ENCODE results near the gene PLXNA1. TPM values are rescaled to one million over a fixed set of nuclear protein-coding genes. Genes with fewer than 3 reads are reported as not detected.
A peak's percentile ranks its signal among the peaks of the same experiment; 100 is the strongest.

The PLXNA1 gene
- total RNA-seq, 1 donor from 2014 or later = 14.1 TPM

DNA sequence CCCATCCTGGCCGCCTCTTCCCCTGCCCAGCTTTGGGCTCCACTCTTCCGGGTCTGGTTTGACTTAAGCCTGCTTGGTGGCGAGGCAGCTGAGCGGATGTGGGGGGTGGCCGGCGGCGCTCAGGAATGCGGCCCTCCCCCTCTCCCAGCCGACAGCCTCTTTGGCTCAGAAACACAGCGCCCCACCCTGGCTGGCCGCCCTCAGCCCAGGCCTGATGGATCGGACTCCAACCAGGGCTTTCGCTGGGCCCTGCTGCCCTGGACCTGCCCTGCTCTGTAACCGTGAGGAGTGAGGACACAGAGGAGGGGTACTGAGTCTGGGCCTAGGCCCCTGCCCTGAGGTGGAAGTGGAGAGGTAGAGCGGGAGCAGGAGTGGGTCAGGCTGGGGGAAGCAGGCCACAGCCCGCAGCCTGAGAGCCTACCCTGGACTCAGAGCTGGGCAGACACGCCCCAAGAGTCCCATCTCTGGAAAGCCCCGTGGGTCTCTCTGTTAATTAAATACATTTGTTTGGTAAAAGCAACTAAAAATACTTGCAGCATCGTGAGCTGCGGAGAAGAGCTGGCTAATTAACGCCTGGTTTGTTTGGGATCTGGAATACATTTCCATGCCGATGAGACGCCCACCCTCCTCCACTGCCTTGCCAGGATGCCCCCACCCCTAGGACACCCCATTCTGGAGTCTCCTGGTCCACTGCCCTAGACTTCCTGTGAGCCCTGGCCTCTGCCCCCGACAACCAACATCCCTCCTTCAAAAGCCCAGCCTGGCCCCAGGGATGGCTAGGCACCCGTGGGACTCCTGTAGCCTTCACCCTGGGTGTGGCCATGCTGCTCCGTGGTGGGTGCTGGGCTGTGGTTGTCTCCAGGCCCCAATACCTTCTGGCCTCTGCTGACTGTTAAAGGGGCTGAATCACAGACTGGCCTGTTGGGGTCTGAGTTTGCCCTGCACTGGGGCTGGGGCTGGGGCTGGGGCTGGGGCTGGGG lies 19.6 kb downstream of the PLXNA1 start:
- DNase-seq (ENCODE audit: low read depth in 2 of 2) = peak; percentile 65 to 84

- DNase-seq (ENCODE audit: low read depth in 2 of 2) = no peak
Observed at GRCh38 chr3:127003175-127003555, 20.2 kb downstream of the PLXNA1 start.

GRCh38 chr3:127003601-127004280 lies 20.8 kb downstream of the PLXNA1 start:
- DNase-seq (ENCODE audit: low read depth in 2 of 2) = no peak

DNA sequence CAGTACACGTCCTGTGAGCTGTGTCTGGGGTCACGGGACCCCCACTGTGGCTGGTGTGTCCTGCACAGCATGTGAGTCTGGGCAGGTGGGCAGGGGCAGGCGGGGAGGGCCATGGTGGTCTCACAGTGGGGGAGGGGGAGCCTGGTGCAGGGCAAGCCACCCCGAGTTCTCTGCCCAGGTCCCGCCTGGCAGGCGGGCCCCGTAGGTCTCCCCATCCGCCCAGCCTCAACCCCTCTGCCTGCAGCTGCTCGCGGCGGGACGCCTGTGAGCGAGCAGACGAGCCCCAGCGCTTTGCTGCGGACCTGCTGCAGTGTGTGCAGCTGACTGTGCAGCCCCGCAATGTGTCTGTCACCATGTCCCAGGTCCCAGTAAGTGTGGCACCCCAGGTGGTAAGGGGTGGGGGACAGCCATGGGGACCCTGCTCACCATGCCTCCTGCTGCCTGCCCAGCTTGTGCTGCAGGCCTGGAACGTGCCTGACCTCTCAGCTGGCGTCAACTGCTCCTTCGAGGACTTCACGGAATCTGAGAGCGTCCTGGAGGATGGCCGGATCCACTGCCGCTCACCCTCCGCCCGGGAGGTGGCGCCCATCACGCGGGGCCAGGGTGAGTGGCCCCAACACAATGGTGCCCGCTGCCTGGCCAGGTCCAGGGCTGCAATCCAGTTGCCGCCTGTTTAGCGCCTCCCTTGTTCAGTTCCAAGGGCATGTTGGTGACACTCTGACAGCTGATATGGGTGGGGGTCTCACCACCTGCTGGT lies 21.9 kb downstream of the PLXNA1 start:
- no peak for DNase-seq (ENCODE audit: low read depth in 2 of 2)

- DNase-seq (ENCODE audit: low read depth in 2 of 2) = no peak
Observed at GRCh38 chr3:127005864-127006500, 23.1 kb downstream of the PLXNA1 start.

DNA sequence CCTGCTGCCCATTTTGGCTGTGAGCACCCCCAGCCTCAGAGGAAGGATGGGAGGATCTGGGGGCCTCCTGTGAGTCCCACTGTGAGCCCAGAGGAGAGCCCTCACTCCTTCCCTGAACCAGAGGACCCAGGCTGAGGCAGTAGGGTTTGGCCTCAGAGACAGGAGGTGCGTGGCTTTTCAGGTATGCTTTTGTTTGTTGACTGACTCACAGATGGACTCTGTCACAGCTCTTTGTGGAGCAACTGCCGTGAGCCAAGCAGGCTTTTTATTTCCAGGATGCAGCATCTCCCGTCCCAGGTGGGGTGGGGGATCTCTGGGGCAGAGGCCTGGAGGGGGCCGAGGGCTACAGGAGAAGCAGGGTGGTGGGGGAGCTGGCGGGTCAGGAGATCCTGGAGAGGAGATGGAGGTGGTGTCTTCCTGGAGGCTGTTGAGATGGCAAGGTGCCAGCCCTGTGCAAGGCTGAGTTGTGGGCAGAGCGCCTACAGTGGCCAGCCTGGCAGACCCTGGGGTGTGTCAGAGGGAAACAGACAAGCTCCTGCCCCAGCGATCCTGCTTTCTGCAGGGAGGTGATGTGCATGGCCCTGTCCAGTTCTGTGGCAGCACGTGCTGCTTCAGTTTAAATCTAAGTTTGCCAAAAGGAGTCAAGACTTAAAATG lies 24.0 kb downstream of the PLXNA1 start:
- no peak for DNase-seq (ENCODE audit: low read depth in 2 of 2)

- no peak for DNase-seq (ENCODE audit: low read depth in 2 of 2)
Observed at GRCh38 chr3:127008236-127008635, 25.3 kb downstream of the PLXNA1 start.

- no peak for DNase-seq (ENCODE audit: low read depth in 2 of 2)
Observed at GRCh38 chr3:127009531-127009930, 26.6 kb downstream of the PLXNA1 start.

- no peak for DNase-seq (ENCODE audit: low read depth in 2 of 2)
Observed at GRCh38 chr3:127011270-127011992, 28.5 kb downstream of the PLXNA1 start.

DNA sequence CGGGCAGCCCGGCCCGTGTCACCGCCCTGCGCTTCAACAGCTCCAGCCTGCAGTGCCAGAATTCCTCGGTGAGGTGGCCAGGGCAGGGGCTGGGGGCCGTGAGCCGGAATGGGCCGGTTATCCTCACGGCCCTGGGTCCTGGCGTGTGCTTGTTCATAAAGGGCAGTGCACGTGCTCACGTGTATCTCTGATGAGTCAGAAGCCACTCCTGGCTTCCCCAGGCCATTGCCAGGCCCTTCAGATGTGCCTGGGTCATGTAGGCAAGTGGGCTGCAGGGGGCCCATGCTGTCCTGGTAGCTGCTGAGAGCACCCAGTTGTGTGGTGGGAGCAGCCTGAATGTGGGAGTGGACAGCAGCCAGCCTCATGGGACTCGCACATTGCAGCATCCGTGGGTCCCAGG lies 29.2 kb downstream of the PLXNA1 start:
- DNase-seq (ENCODE audit: low read depth in 2 of 2) = no peak

- DNase-seq (ENCODE audit: low read depth in 2 of 2) = no peak
Observed at GRCh38 chr3:127013181-127013580, 30.3 kb downstream of the PLXNA1 start.

DNA sequence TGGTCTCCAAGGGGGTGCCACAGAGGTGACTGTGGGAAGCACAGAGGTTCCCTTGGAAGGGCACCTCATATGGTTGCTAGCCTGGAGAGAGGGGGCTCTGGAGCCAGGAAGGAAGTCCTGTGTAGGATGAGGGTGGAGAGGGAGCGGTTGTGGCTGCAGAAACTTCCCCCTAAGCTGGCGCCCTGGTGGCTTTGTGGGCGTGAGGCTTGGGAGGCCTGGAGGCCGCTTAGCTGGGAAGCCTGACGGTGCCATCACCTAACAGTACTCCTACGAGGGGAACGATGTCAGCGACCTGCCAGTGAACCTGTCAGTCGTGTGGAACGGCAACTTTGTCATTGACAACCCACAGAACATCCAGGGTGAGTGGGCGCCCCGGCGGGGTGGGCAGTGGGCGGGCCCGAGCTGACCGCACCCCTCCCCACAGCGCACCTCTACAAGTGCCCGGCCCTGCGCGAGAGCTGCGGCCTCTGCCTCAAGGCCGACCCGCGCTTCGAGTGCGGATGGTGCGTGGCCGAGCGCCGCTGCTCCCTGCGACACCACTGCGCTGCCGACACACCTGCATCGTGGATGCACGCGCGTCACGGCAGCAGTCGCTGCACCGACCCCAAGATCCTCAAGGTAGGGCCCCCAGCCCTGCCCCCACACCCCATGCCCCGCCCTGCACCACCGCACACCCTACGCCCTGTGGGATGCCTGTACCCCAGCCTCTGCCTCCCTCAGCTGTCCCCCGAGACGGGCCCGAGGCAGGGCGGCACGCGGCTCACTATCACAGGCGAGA lies 31.0 kb downstream of the PLXNA1 start:
- DNase-seq (ENCODE audit: low read depth in 2 of 2) = no peak

DNA sequence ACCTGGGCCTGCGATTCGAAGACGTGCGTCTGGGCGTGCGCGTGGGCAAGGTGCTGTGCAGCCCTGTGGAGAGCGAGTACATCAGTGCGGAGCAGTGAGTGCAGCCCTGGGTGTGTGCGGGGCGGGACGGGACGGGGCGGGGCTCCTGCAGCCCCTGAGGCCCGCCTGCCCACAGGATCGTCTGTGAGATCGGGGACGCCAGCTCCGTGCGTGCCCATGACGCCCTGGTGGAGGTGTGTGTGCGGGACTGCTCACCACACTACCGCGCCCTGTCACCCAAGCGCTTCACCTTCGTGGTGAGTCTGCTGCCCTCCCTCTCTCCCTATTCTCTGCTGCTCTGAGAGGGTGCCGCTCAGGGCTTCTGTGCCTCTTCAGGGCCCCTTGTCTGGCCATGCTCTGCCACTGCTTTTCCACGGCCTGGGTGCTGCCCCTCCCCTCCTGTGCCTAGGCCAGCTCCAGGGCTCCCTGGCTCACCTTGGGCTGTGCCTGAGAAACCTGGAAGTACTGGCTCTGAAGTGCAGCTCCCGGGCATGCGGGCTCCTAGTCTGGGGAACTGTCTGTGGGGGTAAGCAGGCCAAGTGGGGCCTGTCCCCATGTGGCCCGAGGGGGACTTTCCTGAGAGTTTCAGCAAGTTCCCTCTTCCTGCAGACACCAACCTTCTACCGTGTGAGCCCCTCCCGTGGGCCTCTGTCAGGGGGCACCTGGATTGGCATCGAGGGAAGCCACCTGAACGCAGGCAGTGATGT lies 31.8 kb downstream of the PLXNA1 start:
- DNase-seq (ENCODE audit: low read depth in 2 of 2) = no peak

DNA sequence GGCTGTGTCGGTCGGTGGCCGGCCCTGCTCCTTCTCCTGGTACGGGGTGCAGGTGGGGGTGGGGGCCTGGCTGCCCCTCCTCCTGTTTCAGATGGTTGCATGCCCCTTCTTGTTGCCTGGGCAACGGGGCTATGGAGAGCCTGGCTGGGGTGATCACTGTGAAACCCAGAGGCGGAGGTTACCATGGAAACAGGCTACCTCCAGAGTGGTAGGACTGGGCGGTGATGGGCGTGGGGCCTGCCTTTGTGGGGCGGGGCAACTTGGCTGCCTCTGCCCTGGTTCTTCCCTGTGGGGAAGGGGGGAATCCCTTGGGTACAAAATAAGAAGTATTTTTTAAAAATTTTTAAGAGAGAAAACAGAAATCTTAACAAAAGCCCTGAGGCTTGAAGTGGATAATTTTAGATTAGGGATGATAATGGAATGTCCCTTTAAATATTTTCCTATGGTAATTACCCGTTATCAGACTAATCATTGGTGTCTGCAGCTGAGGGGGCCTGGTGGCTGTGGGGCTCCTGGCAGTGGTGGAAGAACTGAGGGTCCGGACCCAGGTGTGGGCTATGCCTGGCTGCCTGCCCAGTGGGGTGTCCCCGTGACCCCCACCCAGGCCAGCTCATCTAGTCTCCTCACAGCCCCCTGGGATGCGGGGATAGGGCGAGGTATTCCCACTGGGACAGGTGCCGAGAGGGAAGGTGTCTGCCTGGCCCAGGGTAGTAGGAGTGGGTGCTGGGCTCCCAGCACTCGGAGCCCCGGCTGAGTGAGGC lies 32.5 kb downstream of the PLXNA1 start:
- no peak for DNase-seq (ENCODE audit: low read depth in 2 of 2)

GRCh38 chr3:127016043-127016343 lies 33.1 kb downstream of the PLXNA1 start:
- DNase-seq (ENCODE audit: low read depth in 2 of 2) = no peak

DNA sequence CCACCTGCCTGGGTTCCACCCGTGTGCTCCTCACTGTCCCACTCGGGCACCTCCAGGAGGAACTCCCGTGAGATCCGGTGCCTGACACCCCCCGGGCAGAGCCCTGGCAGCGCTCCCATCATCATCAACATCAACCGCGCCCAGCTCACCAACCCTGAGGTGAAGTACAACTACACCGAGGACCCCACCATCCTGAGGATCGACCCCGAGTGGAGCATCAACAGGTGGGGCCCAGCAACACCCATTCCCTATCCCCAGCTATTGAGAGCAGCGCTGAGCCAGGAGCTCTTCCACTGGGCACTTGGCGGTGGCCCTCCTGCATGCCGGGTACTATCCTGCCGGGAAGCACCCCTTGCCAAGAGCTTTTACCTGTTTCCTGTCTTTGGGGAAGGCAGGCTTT lies 33.5 kb downstream of the PLXNA1 start:
- DNase-seq (ENCODE audit: low read depth in 2 of 2) = no peak

- no peak for DNase-seq (ENCODE audit: low read depth in 2 of 2)
Observed at GRCh38 chr3:127017229-127017628, 34.3 kb downstream of the PLXNA1 start.

DNA sequence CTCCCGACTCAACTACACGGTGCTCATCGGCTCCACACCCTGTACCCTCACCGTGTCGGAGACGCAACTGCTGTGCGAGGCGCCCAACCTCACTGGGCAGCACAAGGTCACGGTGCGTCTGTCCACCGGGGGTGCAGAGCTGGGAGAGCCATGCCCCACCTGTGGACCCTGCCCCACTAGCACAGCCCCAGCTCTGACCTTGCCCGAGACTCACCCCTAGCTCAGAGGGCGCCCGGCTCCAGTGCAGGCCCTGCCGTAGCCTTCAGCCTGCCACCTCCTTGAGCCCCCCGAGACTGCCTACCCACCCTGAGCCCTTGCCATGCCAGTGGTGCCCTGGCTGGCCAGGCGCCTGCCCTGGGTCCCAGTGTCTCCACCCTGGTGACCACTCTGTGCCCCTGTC lies 34.9 kb downstream of the PLXNA1 start:
- no peak for DNase-seq (ENCODE audit: low read depth in 2 of 2)

Data from dermis microvascular lymphatic vessel endothelial cell (primary cell).